Activated naive CD4-positive, alpha-beta T cell treated with anti-CD3 and anti-CD28 coated beads, Interleukin-2, amount 50 U/mL, for 24 hours (primary cell): ENCODE measurements around the gene UBAC1.
"Not testable (repeated sequence)": the region's sequence is repeated elsewhere in the genome, so short reads cannot be mapped to it uniquely, and the experiment has no call there.

ENCODE experiments used
- H3K27ac Mint-ChIP-seq: one replicate; pipeline ENCODE4 v1.8.0; 2021; ENCODE audit warnings: mild to moderate bottlenecking, mixed read lengths
- H3K27me3 Mint-ChIP-seq: one replicate; pipeline ENCODE4 v1.8.0; 2021; ENCODE audit warnings: mixed read lengths
- H3K36me3 Mint-ChIP-seq: one replicate; pipeline ENCODE4 v1.8.0; 2021; ENCODE audit warnings: mixed read lengths
- H3K4me1 Mint-ChIP-seq: one replicate; pipeline ENCODE4 v1.8.0; 2021; ENCODE audit warnings: mixed read lengths
- H3K4me3 Mint-ChIP-seq: one replicate; pipeline ENCODE4 v1.8.0; 2021; ENCODE audit warnings: mild to moderate bottlenecking, mixed read lengths
- H3K9me3 Mint-ChIP-seq: one replicate; pipeline ENCODE4 v1.8.0; 2021; ENCODE audit warnings: mixed read lengths

The UBAC1 gene

GRCh38 chr9:135901031-135901758, 60.0 kb downstream of the UBAC1 start:
- Mint-ChIP-seq H3K27ac (peak overlapping the region; percentile 62), H3K4me1 (peaks cover 85% of the 10 kb centered on the region), H3K4me3 (no peak overlapping the region), H3K27me3 (no peaks in the 10 kb centered on the region), H3K9me3 (no peaks in the 10 kb centered on the region), H3K36me3 (peaks cover 19% of the 10 kb centered on the region)

- H3K9me3 Mint-ChIP-seq: no peaks in the 10 kb centered on the region
- H3K4me1 Mint-ChIP-seq: peaks cover 86% of the 10 kb centered on the region
- H3K27me3 Mint-ChIP-seq: no peaks in the 10 kb centered on the region
- peaks cover 19% of the 10 kb centered on the region for H3K36me3 Mint-ChIP-seq
- peak overlapping the region; percentile 1 for H3K4me3 Mint-ChIP-seq
- no peak overlapping the region for H3K27ac Mint-ChIP-seq
These were observed 62.4 kb downstream of the UBAC1 start for GRCh38 chr9:135898634-135899407.

GRCh38 chr9:135896626-135897025, 64.5 kb downstream of the UBAC1 start:
- peaks cover 13% of the 10 kb centered on the region for H3K36me3 Mint-ChIP-seq
- no peak overlapping the region for H3K27ac Mint-ChIP-seq
- H3K4me3 Mint-ChIP-seq: no peak overlapping the region
- no peaks in the 10 kb centered on the region for H3K27me3 Mint-ChIP-seq
- H3K4me1 Mint-ChIP-seq: peaks cover 83% of the 10 kb centered on the region
- H3K9me3 Mint-ChIP-seq: no peaks in the 10 kb centered on the region

GRCh38 chr9:135896205-135896604, 65.0 kb downstream of the UBAC1 start:
- Mint-ChIP-seq H3K4me1 (peaks cover 83% of the 10 kb centered on the region), H3K4me3 (no peak overlapping the region), H3K27me3 (no peaks in the 10 kb centered on the region), H3K9me3 (no peaks in the 10 kb centered on the region), H3K27ac (no peak overlapping the region), H3K36me3 (peaks cover 12% of the 10 kb centered on the region)

GRCh38 chr9:135895202-135895848, 65.8 kb downstream of the UBAC1 start:
- H3K9me3 Mint-ChIP-seq: no peaks in the 10 kb centered on the region
- H3K36me3 Mint-ChIP-seq: peaks cover 12% of the 10 kb centered on the region
- H3K27me3 Mint-ChIP-seq: no peaks in the 10 kb centered on the region
- no peak overlapping the region for H3K4me3 Mint-ChIP-seq
- no peak overlapping the region for H3K27ac Mint-ChIP-seq
- peaks cover 88% of the 10 kb centered on the region for H3K4me1 Mint-ChIP-seq

GRCh38 chr9:135893104-135893503, 68.1 kb downstream of the UBAC1 start:
- H3K4me1 Mint-ChIP-seq: peaks cover 85% of the 10 kb centered on the region
- H3K27ac Mint-ChIP-seq: peak overlapping the region; percentile 20
- H3K27me3 Mint-ChIP-seq: no peaks in the 10 kb centered on the region
- H3K9me3 Mint-ChIP-seq: no peaks in the 10 kb centered on the region
- no peak overlapping the region for H3K4me3 Mint-ChIP-seq
- H3K36me3 Mint-ChIP-seq: peaks cover 5% of the 10 kb centered on the region

- not testable (repeated sequence) for H3K27me3 Mint-ChIP-seq, H3K4me3 Mint-ChIP-seq, H3K9me3 Mint-ChIP-seq, H3K36me3 Mint-ChIP-seq, H3K27ac Mint-ChIP-seq
- H3K4me1 Mint-ChIP-seq: peaks cover 85% of the 10 kb centered on the region
These were observed 68.8 kb downstream of the UBAC1 start for GRCh38 chr9:135892327-135892726.

GRCh38 chr9:135891027-135891631, 70.0 kb downstream of the UBAC1 start:
- H3K27me3 Mint-ChIP-seq: no peaks in the 10 kb centered on the region
- H3K9me3 Mint-ChIP-seq: no peaks in the 10 kb centered on the region
- H3K4me1 Mint-ChIP-seq: peaks cover 86% of the 10 kb centered on the region
- no peak overlapping the region for H3K4me3 Mint-ChIP-seq
- H3K36me3 Mint-ChIP-seq: peaks cover 3% of the 10 kb centered on the region
- H3K27ac Mint-ChIP-seq: no peak overlapping the region

- H3K4me1 Mint-ChIP-seq: peaks cover 86% of the 10 kb centered on the region
- no peak overlapping the region for H3K4me3 Mint-ChIP-seq
- H3K36me3 Mint-ChIP-seq: peaks cover 3% of the 10 kb centered on the region
- no peak overlapping the region for H3K27ac Mint-ChIP-seq
- H3K9me3 Mint-ChIP-seq: no peaks in the 10 kb centered on the region
- H3K27me3 Mint-ChIP-seq: no peaks in the 10 kb centered on the region
These were observed 70.8 kb downstream of the UBAC1 start for GRCh38 chr9:135890190-135891026.

GRCh38 chr9:135889564-135890189, 71.5 kb downstream of the UBAC1 start:
- Mint-ChIP-seq H3K4me1 (peaks cover 85% of the 10 kb centered on the region), H3K27me3 (no peaks in the 10 kb centered on the region), H3K27ac (no peak overlapping the region), H3K9me3 (no peaks in the 10 kb centered on the region), H3K4me3 (no peak overlapping the region), H3K36me3 (no peaks in the 10 kb centered on the region)

- Mint-ChIP-seq H3K27ac (no peak overlapping the region), H3K27me3 (no peaks in the 10 kb centered on the region), H3K36me3 (no peaks in the 10 kb centered on the region), H3K9me3 (no peaks in the 10 kb centered on the region), H3K4me1 (peaks cover 87% of the 10 kb centered on the region), H3K4me3 (peak overlapping the region; percentile 58)
These were observed 72.3 kb downstream of the UBAC1 start for GRCh38 chr9:135888766-135889394.

- H3K9me3 Mint-ChIP-seq: no peaks in the 10 kb centered on the region
- H3K27me3 Mint-ChIP-seq: no peaks in the 10 kb centered on the region
- H3K4me3 Mint-ChIP-seq: peak overlapping the region; percentile 42
- H3K36me3 Mint-ChIP-seq: no peaks in the 10 kb centered on the region
- no peak overlapping the region for H3K27ac Mint-ChIP-seq
- H3K4me1 Mint-ChIP-seq: peaks cover 87% of the 10 kb centered on the region
These were observed 72.9 kb downstream of the UBAC1 start for GRCh38 chr9:135888126-135888765.

GRCh38 chr9:135887585-135888050, 73.6 kb downstream of the UBAC1 start:
- Mint-ChIP-seq H3K4me3 (peak overlapping the region; percentile 82), H3K27me3 (no peaks in the 10 kb centered on the region), H3K36me3 (no peaks in the 10 kb centered on the region), H3K9me3 (no peaks in the 10 kb centered on the region), H3K27ac (peak overlapping the region; percentile 78), H3K4me1 (peaks cover 88% of the 10 kb centered on the region)

GRCh38 chr9:135887021-135887507, 74.1 kb downstream of the UBAC1 start:
- Mint-ChIP-seq H3K9me3 (no peaks in the 10 kb centered on the region), H3K4me3 (peak overlapping the region; percentile 82), H3K27ac (peak overlapping the region; percentile 78), H3K4me1 (peaks cover 84% of the 10 kb centered on the region), H3K27me3 (no peaks in the 10 kb centered on the region), H3K36me3 (no peaks in the 10 kb centered on the region)
